IPS-18c (cell line): ENCODE results near the gene GLRX3.

Source experiments
- H3K4me3 ChIP-seq: 2 replicates; pipeline ENCODE4 v1.7.0; 2013; ENCODE audit warnings: low read depth, mild to moderate bottlenecking, low read length, moderate library complexity; ENCODE audit not compliant: insufficient read depth
- H3K9me3 ChIP-seq: one replicate; pipeline ENCODE4 v1.6.1; 2013; ENCODE audit warnings: mild to moderate bottlenecking, low read length, moderate library complexity; ENCODE audit not compliant: control insufficient read depth, insufficient read depth

The GLRX3 gene

GRCh38 chr10:130171196-130171595, 35.0 kb downstream of the GLRX3 start:
- H3K4me3 ChIP-seq = no peak overlapping the region
- H3K9me3 ChIP-seq = no peaks in the 10 kb centered on the region

- H3K9me3 ChIP-seq = no peaks in the 10 kb centered on the region
- no peak overlapping the region for H3K4me3 ChIP-seq
Measured at GRCh38 chr10:130174328-130174727, 38.1 kb downstream of the GLRX3 start.

- H3K9me3 ChIP-seq = no peaks in the 10 kb centered on the region
- no peak overlapping the region for H3K4me3 ChIP-seq
Measured at GRCh38 chr10:130175074-130175473, 38.9 kb downstream of the GLRX3 start.

GRCh38 chr10:130177250-130177649, 41.1 kb downstream of the GLRX3 start:
- no peak overlapping the region for H3K4me3 ChIP-seq
- H3K9me3 ChIP-seq = no peaks in the 10 kb centered on the region

- no peaks in the 10 kb centered on the region for H3K9me3 ChIP-seq
- no peak overlapping the region for H3K4me3 ChIP-seq
Measured at GRCh38 chr10:130179640-130180039, 43.4 kb downstream of the GLRX3 start.

GRCh38 chr10:130180416-130180815, 44.2 kb downstream of the GLRX3 start:
- no peaks in the 10 kb centered on the region for H3K9me3 ChIP-seq
- H3K4me3 ChIP-seq = no peak overlapping the region

GRCh38 chr10:130181858-130182257, 45.7 kb downstream of the GLRX3 start:
- Histone ChIP-seq H3K9me3 (no peaks in the 10 kb centered on the region), H3K4me3 (no peak overlapping the region)

- no peak overlapping the region for H3K4me3 ChIP-seq
Measured at GRCh38 chr10:130185591-130185990, 49.4 kb downstream of the GLRX3 start.

GRCh38 chr10:130188195-130189175, 52.3 kb downstream of the GLRX3 start:
- Histone ChIP-seq H3K4me3 (no peak overlapping the region), H3K9me3 (peaks cover 7% of the 10 kb centered on the region)

More at GRCh38 chr10:130185591-130185990, 49.4 kb downstream of the GLRX3 start:
- H3K9me3 ChIP-seq = peaks cover 2% of the 10 kb centered on the region

GRCh38 chr10:130189608-130190054, 53.4 kb downstream of the GLRX3 start:
- Histone ChIP-seq H3K4me3 (no peak overlapping the region), H3K9me3 (peaks cover 7% of the 10 kb centered on the region)

GRCh38 chr10:130190055-130190736, 54.0 kb downstream of the GLRX3 start:
- Histone ChIP-seq H3K9me3 (peaks cover 7% of the 10 kb centered on the region), H3K4me3 (peak overlapping the region; percentile 45)

- peaks cover 7% of the 10 kb centered on the region for H3K9me3 ChIP-seq
- peak overlapping the region; percentile 45 for H3K4me3 ChIP-seq
Measured at GRCh38 chr10:130190737-130191115, 54.5 kb downstream of the GLRX3 start.

GRCh38 chr10:130191380-130191779, 55.2 kb downstream of the GLRX3 start:
- Histone ChIP-seq H3K9me3 (peaks cover 7% of the 10 kb centered on the region), H3K4me3 (no peak overlapping the region)

GRCh38 chr10:130192276-130192848, 56.2 kb downstream of the GLRX3 start:
- H3K4me3 ChIP-seq = no peak overlapping the region
- H3K9me3 ChIP-seq = peaks cover 7% of the 10 kb centered on the region

- Histone ChIP-seq H3K4me3 (no peak overlapping the region), H3K9me3 (peaks cover 7% of the 10 kb centered on the region)
Measured at GRCh38 chr10:130193033-130193432, 56.8 kb downstream of the GLRX3 start.

- Histone ChIP-seq H3K4me3 (no peak overlapping the region), H3K9me3 (peaks cover 7% of the 10 kb centered on the region)
Measured at GRCh38 chr10:130193493-130194193, 57.5 kb downstream of the GLRX3 start.
